GM11168 (cell line): Measurements from ENCODE around the gene MAPKAP1.

Source experiments
- in situ Hi-C: fragments of 300-500 bp; cut with MboI; formaldehyde crosslinking; loops from one replicate; pipeline ENCODE4 v1.12.0; 2022; ENCODE audit warnings: low sequenced_read_pairs; ENCODE audit not compliant: unreplicated experiment

Gene MAPKAP1

GRCh38 chr9:125472926-125473701, 233.9 kb downstream of the MAPKAP1 start:
- in situ Hi-C loops = no loop called here

- in situ Hi-C loops = no loop called here
These were observed 234.5 kb downstream of the MAPKAP1 start for GRCh38 chr9:125472562-125472925.

GRCh38 chr9:125470767-125471580, 236.0 kb downstream of the MAPKAP1 start:
- in situ Hi-C loops = no loop called here

GRCh38 chr9:125470189-125470588, 236.8 kb downstream of the MAPKAP1 start:
- in situ Hi-C loops = no loop called here

GRCh38 chr9:125468646-125469045, 238.4 kb downstream of the MAPKAP1 start:
- in situ Hi-C loops = no loop called here

GRCh38 chr9:125467116-125467740, 239.8 kb downstream of the MAPKAP1 start:
- in situ Hi-C loops = no loop called here

- in situ Hi-C loops = no loop called here
These were observed 240.6 kb downstream of the MAPKAP1 start for GRCh38 chr9:125466411-125466810.

GRCh38 chr9:125464591-125465385, 242.2 kb downstream of the MAPKAP1 start:
- in situ Hi-C loops = no loop called here

- in situ Hi-C loops = no loop called here
These were observed 243.1 kb downstream of the MAPKAP1 start for GRCh38 chr9:125463926-125464325.

GRCh38 chr9:125462861-125463291, 244.1 kb downstream of the MAPKAP1 start:
- in situ Hi-C loops = no loop called here

- in situ Hi-C loops = no loop called here
These were observed 245.3 kb downstream of the MAPKAP1 start for GRCh38 chr9:125461636-125462190.

- in situ Hi-C loops = no loop called here
These were observed 245.9 kb downstream of the MAPKAP1 start for GRCh38 chr9:125460883-125461635.

GRCh38 chr9:125460346-125460745, 246.7 kb downstream of the MAPKAP1 start:
- in situ Hi-C loops = no loop called here

- in situ Hi-C loops = no loop called here
These were observed 249.7 kb downstream of the MAPKAP1 start for GRCh38 chr9:125457357-125457756.

GRCh38 chr9:125455876-125456275, 251.1 kb downstream of the MAPKAP1 start:
- in situ Hi-C loops = no loop called here

- in situ Hi-C loops = no loop called here
These were observed 251.9 kb downstream of the MAPKAP1 start for GRCh38 chr9:125455132-125455531.

- in situ Hi-C loops = no loop called here
These were observed 259.7 kb downstream of the MAPKAP1 start for GRCh38 chr9:125447202-125447802.

GRCh38 chr9:125446561-125447094, 260.4 kb downstream of the MAPKAP1 start:
- in situ Hi-C loops = no loop called here
